Stomach (tissue), 9 donors: ENCODE data around the gene PLA2G15. TPM values are rescaled to one million over a fixed set of nuclear protein-coding genes. Genes with fewer than 3 reads are reported as not detected.

ENCODE experiments used
- DNase-seq, 2 donors: peaks; one replicate each; pipeline versions ENCODE4 v3.0.0 to v3.0.0-alpha.2; 2013 to 2019
- H3K27ac ChIP-seq, 5 donors: fragments of 200-600 bp in 4 of 5; sonication (generic) in 4 of 5; one replicate each; pipeline ENCODE4 v1.5.1; 2013 to 2019; ENCODE audit warnings: mild to moderate bottlenecking in 1 of 5, moderate library complexity in 1 of 5
- H3K27me3 ChIP-seq, 3 donors: fragments of 200-600 bp; sonication (generic); one replicate each; pipeline ENCODE4 v1.5.1; 2017 to 2019; ENCODE audit warnings: mixed run types in 1 of 3
- H3K36me3 ChIP-seq, 4 donors: fragments of 200-600 bp; sonication (generic); 1 replicate in 3 of 4; 2 replicates in 1 of 4; pipeline ENCODE4 v1.5.1; 2016 to 2019
- H3K4me1 ChIP-seq, 4 donors: fragments of 200-600 bp; sonication (generic); one replicate each; pipeline ENCODE4 v1.5.1; 2016 to 2019
- H3K4me3 ChIP-seq, 4 donors: fragments of 200-600 bp; sonication (generic) in 3 of 4; one replicate each; pipeline ENCODE4 v1.5.1; 2016 to 2019; ENCODE audit warnings: mild to moderate bottlenecking in 1 of 4
- H3K9me3 ChIP-seq, 4 donors: fragments of 200-600 bp; sonication (generic); one replicate each; pipeline ENCODE4 v1.5.1; 2016 to 2019
- CTCF ChIP-seq, 7 experiments: fragments of 450-650 bp in 4 of 7; fragments of 200-600 bp in 3 of 7; sonication (generic) in 3 of 7; IDR thresholded peaks; one replicate each; pipeline ENCODE4 v1.5.1; 2016 to 2019; ENCODE audit warnings: antibody characterized with exemption in 7 of 7, control low read depth in 2 of 7, mild to moderate bottlenecking in 1 of 7
- EP300 ChIP-seq: sonication (generic); formaldehyde crosslinking; IDR thresholded peaks from one replicate; pipeline ENCODE4 v1.6.1; 2017; ENCODE audit warnings: antibody characterized with exemption
- POLR2A ChIP-seq, 4 donors: fragments of 450-650 bp; IDR thresholded peaks; one replicate each; pipeline ENCODE4 v1.6.1; 2016; ENCODE audit warnings: antibody characterized with exemption in 4 of 4, control low read depth in 2 of 4, mild to moderate bottlenecking in 1 of 4, moderate library complexity in 1 of 4
- POLR2AphosphoS5 ChIP-seq, 3 donors: sonication (generic); formaldehyde crosslinking; IDR thresholded peaks; one replicate each; pipeline ENCODE4 v1.6.1; 2016; ENCODE audit warnings: antibody characterized with exemption in 3 of 3
- WGBS, 5 donors: extraction: QIAGEN DNeasy Blood & Tissue Kit in 3 of 5; methylation state at CpG; one replicate each; pipeline versions ENCODE4 v1.1.5 to v1.1.7; 2013 to 2018; 5-methylcytosine and 5-hydroxymethylcytosine counted together
- intact Hi-C: fragments of 100-400 bp; cut with DNase I; formaldehyde crosslinking; loops from one replicate; pipeline ENCODE4 v1.15.1; 2023; ENCODE audit warnings: low total_unique reads
- polyA plus RNA-seq, 3 donors: library from polyadenylated mRNA; stranded (reverse); fragments of 200-250 nt; gene quantifications; one replicate each; pipeline ENCODE4 v1.2.3, GENCODE V29; 2013
- total RNA-seq, 5 donors: library from RNA; depleted of rRNA; stranded (reverse); fragments of >200 nt; gene quantifications; one replicate each; pipeline versions ENCODE4 v1.1.0 to v1.2.3, GENCODE V29; 2014 to 2016
- donor health status: healthy with polysubstance abuse.
- donor health status: Bipolar disorder and iron deficiency.
- donor health status: healthy.

The PLA2G15 gene
- total and polyA plus RNA-seq, 8 donors: 3.5 to 16.5 (median 7.0) TPM

- Histone ChIP-seq H3K9me3 (no peaks in the 10 kb centered on the region), H3K27me3 (no peaks in the 10 kb centered on the region), H3K4me1 (peaks cover 20 to 37% (median 31%) of the 10 kb centered on the region in 4 donors), H3K36me3 (peaks cover 7 to 44% (median 43%) of the 10 kb centered on the region in 4 donors), H3K4me3 (no peak overlapping the region), H3K27ac (peak overlapping the region in 2 of 5 donors; percentile 26 to 29)
- DNase-seq: no peak
- intact Hi-C loops: loop anchor here (5.0 kb wide), 1 partner anchor 74 kb away; no protein-coding TSS in a partner anchor
- TF ChIP-seq POLR2AphosphoS5 (IDR thresholded peaks at IDR 0.05) (no peak), EP300 (no peak), POLR2A (IDR thresholded peaks at IDR 0.05) (no peak), CTCF (IDR thresholded peaks at IDR 0.05) (no peak)
- 76 to 98% (median 84%) methylated on average over 4 of the region's 4 CpGs for WGBS, 5 donors
These were observed 2.8 kb downstream of the PLA2G15 start for GRCh38 chr16:68247932-68248331.

GRCh38 chr16:68249371-68249770, 4.2 kb downstream of the PLA2G15 start:
- Histone ChIP-seq H3K27ac (no peak overlapping the region), H3K4me3 (no peak overlapping the region), H3K4me1 (peaks cover 16 to 31% (median 25%) of the 10 kb centered on the region in 4 donors), H3K36me3 (peaks cover 7 to 59% (median 56%) of the 10 kb centered on the region in 4 donors), H3K27me3 (no peaks in the 10 kb centered on the region), H3K9me3 (no peaks in the 10 kb centered on the region)
- DNase-seq: no peak
- 85 to 94% (median 92%) methylated on average over 4 of the region's 4 CpGs for WGBS, 5 donors
- intact Hi-C loops: loop anchor here (5.0 kb wide), 1 partner anchor 73 kb away; no protein-coding TSS in a partner anchor
- TF ChIP-seq POLR2AphosphoS5 (IDR thresholded peaks at IDR 0.05) (no peak), EP300 (no peak), CTCF (IDR thresholded peaks at IDR 0.05) (no peak), POLR2A (IDR thresholded peaks at IDR 0.05) (no peak)

GRCh38 chr16:68250951-68251350, 5.8 kb downstream of the PLA2G15 start:
- no peak for DNase-seq
- TF ChIP-seq POLR2A (IDR thresholded peaks at IDR 0.05): no peak
- TF ChIP-seq POLR2AphosphoS5 (IDR thresholded peaks at IDR 0.05): no peak
- TF ChIP-seq CTCF (IDR thresholded peaks at IDR 0.05): no peak
- no peak for TF ChIP-seq EP300
- H3K4me1 ChIP-seq: peaks cover 10 to 21% (median 16%) of the 10 kb centered on the region in 4 donors
- WGBS, 5 donors: 86 to 93% (median 89%) methylated on average over 6 of the region's 6 CpGs
- peaks cover 16 to 74% (median 72%) of the 10 kb centered on the region in 4 donors for H3K36me3 ChIP-seq
- no peak overlapping the region for H3K4me3 ChIP-seq
- no peaks in the 10 kb centered on the region for H3K9me3 ChIP-seq
- peak overlapping the region in 2 of 5 donors; percentile 39 to 74 for H3K27ac ChIP-seq
- intact Hi-C loops: no loop called here
- H3K27me3 ChIP-seq: no peaks in the 10 kb centered on the region

- DNase-seq: no peak
- Histone ChIP-seq H3K27me3 (no peaks in the 10 kb centered on the region), H3K9me3 (no peaks in the 10 kb centered on the region), H3K4me1 (peaks cover 1 to 13% (median 7%) of the 10 kb centered on the region in 4 donors), H3K27ac (peak overlapping the region in 3 of 5 donors; percentile 8 to 74 (median 54)), H3K4me3 (no peak overlapping the region), H3K36me3 (peaks cover 21 to 83% (median 80%) of the 10 kb centered on the region in 4 donors)
- WGBS, 5 donors: 86 to 93% (median 90%) methylated on average over 5 of the region's 5 CpGs
- intact Hi-C loops: no loop called here
- TF ChIP-seq POLR2AphosphoS5 (IDR thresholded peaks at IDR 0.05) (no peak), EP300 (no peak), POLR2A (IDR thresholded peaks at IDR 0.05) (no peak), CTCF (IDR thresholded peaks at IDR 0.05) (no peak)
These were observed 6.7 kb downstream of the PLA2G15 start for GRCh38 chr16:68251832-68252231.
